ENCODE data around the gene ANKS4B. TPM values are rescaled to one million over a fixed set of nuclear protein-coding genes. Genes with fewer than 3 reads are reported as not detected.

The ANKS4B gene, protein sequence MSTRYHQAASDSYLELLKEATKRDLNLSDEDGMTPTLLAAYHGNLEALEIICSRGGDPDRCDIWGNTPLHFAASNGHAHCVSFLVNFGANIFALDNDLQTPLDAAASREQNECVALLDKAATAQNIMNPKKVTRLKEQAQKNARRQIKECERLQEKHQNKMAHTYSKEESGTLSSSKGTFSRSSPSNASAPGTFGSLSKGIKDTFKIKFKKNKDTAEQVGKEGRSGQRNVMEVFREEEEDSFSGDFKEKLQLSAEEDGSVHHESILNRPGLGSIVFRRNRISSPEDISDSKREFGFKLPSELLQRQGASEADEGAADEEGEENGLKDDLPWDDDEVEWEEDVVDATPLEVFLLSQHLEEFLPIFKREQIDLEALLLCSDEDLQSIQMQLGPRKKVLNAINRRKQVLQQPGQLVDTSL
- not detected in 2 replicates for total RNA-seq

DNA sequence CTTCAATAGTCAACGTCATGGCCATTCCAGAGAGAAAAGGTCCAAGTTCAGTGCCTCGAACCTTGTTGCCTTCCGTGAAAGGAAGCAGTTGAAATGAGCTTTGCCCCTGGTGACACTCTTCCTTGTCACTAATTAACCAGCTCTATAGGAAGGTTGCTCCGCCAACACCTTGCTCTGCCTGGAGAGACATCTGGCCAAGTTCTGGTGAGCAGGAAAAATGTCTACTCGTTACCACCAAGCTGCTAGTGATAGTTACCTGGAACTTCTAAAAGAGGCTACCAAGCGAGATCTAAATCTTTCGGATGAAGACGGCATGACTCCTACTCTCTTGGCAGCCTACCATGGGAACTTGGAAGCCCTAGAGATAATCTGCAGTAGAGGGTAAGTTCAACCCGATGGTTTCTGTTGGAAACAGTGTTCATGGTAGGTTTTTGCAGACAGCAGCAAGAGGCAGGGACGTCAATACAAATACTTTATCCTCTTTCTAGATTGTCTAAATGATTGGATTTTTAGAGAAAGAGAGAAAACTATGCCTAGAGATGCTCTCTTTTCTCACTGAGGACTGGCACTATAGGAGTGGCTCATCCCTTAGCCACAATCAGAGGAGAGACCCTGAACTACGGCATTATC, at the start of gene ANKS4B:
Gene ANKS4B (plus strand): TSS at position 179 of the 630 bp plus-strand sequence. CDS start 39 bp downstream, at position 218.

DNA sequence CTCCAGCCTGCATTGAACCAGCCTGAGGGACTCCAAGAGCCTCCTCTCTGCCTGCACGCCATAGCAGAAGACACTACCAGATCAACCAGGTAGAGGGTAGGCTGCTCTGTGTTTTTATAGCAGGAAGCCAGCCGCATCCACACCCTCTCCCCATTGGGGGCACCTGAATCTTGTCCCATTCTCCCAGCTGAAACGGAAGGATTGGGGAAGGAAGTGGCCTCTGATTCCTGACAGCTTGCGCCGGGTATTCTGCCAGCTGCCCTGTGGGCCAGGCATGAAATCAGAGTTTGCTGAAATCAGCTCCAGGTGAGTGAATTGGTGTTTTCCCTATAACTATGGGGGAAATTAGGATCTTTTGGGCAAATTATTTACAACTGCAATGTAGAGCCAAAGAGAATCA, 22.0 kb upstream of the ANKS4B start, which contains the start of gene ZP2:
Gene ZP2 (minus strand): TSS at position 89 of the 400 bp plus-strand sequence. CDS start 27 bp downstream, at position 62.

DNA sequence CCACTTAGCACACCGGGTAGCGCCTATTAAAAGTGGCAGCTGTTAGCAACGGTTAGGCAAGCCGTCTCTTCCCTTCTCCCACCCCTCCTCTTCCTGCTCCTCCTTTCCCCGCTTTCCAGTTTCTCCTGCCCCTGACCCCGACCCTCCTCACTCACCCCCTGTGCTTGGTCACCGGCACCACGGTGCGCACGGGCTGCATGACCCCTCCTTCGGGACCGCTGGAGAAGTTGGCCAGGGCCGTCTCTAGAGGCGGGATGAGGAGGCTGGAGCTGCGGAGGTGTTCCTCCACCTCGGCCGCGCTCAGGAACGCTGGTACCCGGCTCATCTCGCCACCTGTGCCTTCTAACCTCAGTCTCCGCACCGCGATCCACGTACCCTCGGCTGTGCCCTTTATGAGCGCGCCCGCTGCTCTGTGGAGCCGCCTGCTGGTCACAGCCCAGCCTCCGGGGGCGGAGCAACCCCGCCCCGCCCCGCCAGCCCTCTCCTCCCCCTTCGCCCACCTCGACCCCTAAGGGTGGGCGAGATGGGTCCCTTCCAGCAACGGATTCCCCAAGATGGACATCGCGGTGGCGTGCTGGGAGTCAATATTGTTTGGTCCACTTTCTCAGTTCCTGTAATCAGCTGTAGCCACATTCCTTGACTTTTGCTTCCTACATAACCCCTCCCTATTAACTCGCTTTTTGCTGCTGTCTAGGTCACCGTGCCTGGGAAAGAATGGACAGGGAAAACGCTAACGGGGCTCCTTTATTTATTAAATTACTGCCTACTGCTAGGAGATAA, 44.6 kb downstream of the ANKS4B start, which contains the start of gene CRYM:
Gene CRYM (minus strand): TSS at position 364 of the 780 bp plus-strand sequence. CDS start 39 bp downstream, at position 325.

Other genes starting within 250 kb of the ANKS4B start
- not detected in 2 replicates for gene DNAH3, start 82.9 kb upstream of the ANKS4B start, total RNA-seq
- gene LDAF1, start 75.0 kb upstream of the ANKS4B start, total RNA-seq, result 73.7 and 90.3 TPM in 2 replicates
- gene ZP2, start 22.1 kb upstream of the ANKS4B start, total RNA-seq, result not detected in 2 replicates
- gene CRYM, start 44.6 kb downstream of the ANKS4B start, total RNA-seq, result 1.6 and 2.3 TPM in 2 replicates